Heart right ventricle (tissue), 16 donors: Measurements from ENCODE around the gene SRPK1. TPM values are rescaled to one million over a fixed set of nuclear protein-coding genes. Genes with fewer than 3 reads are reported as not detected.

Experiments used
- ATAC-seq, 8 donors: fragments of 200-7000 bp; cut with Tn5 transposase; one replicate each; pipeline ENCODE4 v1.9.1; 2020; ENCODE audit warnings: mild to moderate bottlenecking in 8 of 8, moderate library complexity in 8 of 8, moderate number of reproducible peaks in 1 of 8
- DNase-seq, 2 donors: peaks; one replicate each; pipeline ENCODE4 v3.0.0-alpha.2; 2020
- H3K27ac ChIP-seq, 10 donors: fragments of 200-600 bp; sonication (generic) in 2 of 10; one replicate each; pipeline versions ENCODE4 v1.5.0 to v1.8.0; 2020 to 2022; ENCODE audit warnings: mild to moderate bottlenecking in 3 of 10
- H3K27me3 ChIP-seq, 7 donors: fragments of 200-600 bp; one replicate each; pipeline ENCODE4 v1.8.0; 2021 to 2022; ENCODE audit warnings: mild to moderate bottlenecking in 2 of 7
- H3K36me3 ChIP-seq, 9 donors: fragments of 200-600 bp; sonication (generic) in 1 of 9; one replicate each; pipeline versions ENCODE4 v1.5.0 to v1.8.0; 2020 to 2022; ENCODE audit warnings: mild to moderate bottlenecking in 2 of 9
- H3K4me1 ChIP-seq, 9 donors: fragments of 200-600 bp; sonication (generic) in 1 of 9; one replicate each; pipeline versions ENCODE4 v1.5.0 to v1.8.0; 2020 to 2022; ENCODE audit warnings: mild to moderate bottlenecking in 4 of 9
- H3K4me3 ChIP-seq, 10 donors: fragments of 200-600 bp; sonication (generic) in 2 of 10; one replicate each; pipeline versions ENCODE4 v1.5.0 to v1.8.0; 2020 to 2022; ENCODE audit warnings: mild to moderate bottlenecking in 7 of 10, moderate library complexity in 2 of 10
- H3K9me3 ChIP-seq, 11 donors: fragments of 200-600 bp in 10 of 11; sonication (generic) in 2 of 11; one replicate each; pipeline versions ENCODE4 v1.5.0 to v1.8.0; 2013 to 2022; ENCODE audit warnings: mild to moderate bottlenecking in 2 of 11, control low read depth in 1 of 11, moderate library complexity in 1 of 11
- CTCF ChIP-seq, 9 donors: fragments of 200-600 bp; sonication (generic) in 2 of 9; IDR thresholded peaks; one replicate each; pipeline versions ENCODE4 v1.5.0 to v1.8.0; 2021 to 2022; ENCODE audit warnings: antibody characterized with exemption in 9 of 9, mild to moderate bottlenecking in 5 of 9, moderate library complexity in 1 of 9
- WGBS, 2 donors: extraction: QIAGEN DNeasy Blood & Tissue Kit; methylation state at CpG; one replicate each; pipeline ENCODE4 v1.1.7; 2013; ENCODE audit warnings: inconsistent platforms in 1 of 2; 5-methylcytosine and 5-hydroxymethylcytosine counted together
- intact Hi-C, 10 donors: fragments of 100-400 bp; cut with DNase I; formaldehyde crosslinking; loops; one replicate each; pipeline versions ENCODE4 v1.11.1 to v1.14.2; 2022
- polyA plus RNA-seq, 2 donors: library from polyadenylated mRNA; stranded (reverse); fragments of 200-250 nt; gene quantifications; one replicate each; pipeline ENCODE4 v1.2.3, GENCODE V29; 2013
- total RNA-seq, 10 donors: library from RNA; stranded (reverse); fragmentation: NEBNext Ultra II Directional in 3 of 10; extraction: Animal tissue kit (Norgen Biotek cat#: 25700) in 3 of 10; gene quantifications; one replicate each; pipeline versions ENCODE4 v1.2.1 to v1.2.4, GENCODE V29; 2021 to 2023
- donor health status: Arrhythmogenic right ventricular cardiomyopathy.
- donor health status: ischemic (EF 13 %, LVEDD 7.1; RV severe dilation, severe dysfunction).
- donor health status: healthy with polysubstance abuse.
- donor health status: DM: no; HTN: yes; CAD: no.
- donor health status: DM: no; HTN: no; CAD: no.
- donor health status: ischemic (EF 25% LVEDD 6.9; RV normal size, moderate dysfunction).
- donor health status: ischemic (EF 25% LVEDD 5.7; RV mildly dilated, moderate dysfunction).
- donor health status: healthy.
- donor health status: DM: yes; HTN: yes; CAD: no.
- donor health status: Ischemic cardiomyopathy.
- donor health status: ischemic (EF 35%, LVEDD 5.7; RV mildly dilated, moderate dysfunction).
- donor health status: nonischemic (EF 11% LVEDD 7.7; RV severe dilation, severe dysfunction).
- donor health status: DM: yes; HTN: yes; CAD: no.
- donor health status: PGD.
- donor health status: ischemic (EF 29% LVEDD 5.4; RV normal size, mild dysfunction).
- donor health status: nonischemic (EF 23%, LVEDD 6.1; RV moderate dilation, normal function).

The SRPK1 gene
- total and polyA plus RNA-seq, 12 donors, result 6.0 to 25.6 (median 17.4) TPM

GRCh38 chr6:35824552-35825192 is 96.2 kb downstream of the SRPK1 start:
- WGBS, 2 donors, result 84% methylated on average over 5 of the region's 5 CpGs
- Histone ChIP-seq H3K9me3 (no peaks in the 10 kb centered on the region), H3K36me3 (no peaks in the 10 kb centered on the region), H3K4me1 (no peaks in the 10 kb centered on the region), H3K27me3 (peaks cover 0 to 8% (median 0%) of the 10 kb centered on the region in 7 donors), H3K27ac (no peak overlapping the region), H3K4me3 (no peak overlapping the region)
- ATAC-seq (no peak), DNase-seq (no peak)
- no peak for TF ChIP-seq CTCF (IDR thresholded peaks at IDR 0.05)
- intact Hi-C loops, result no loop called here

GRCh38 chr6:35823601-35824000 is 97.3 kb downstream of the SRPK1 start:
- peaks cover 0 to 8% (median 0%) of the 10 kb centered on the region in 7 donors for H3K27me3 ChIP-seq
- H3K4me1 ChIP-seq, result no peaks in the 10 kb centered on the region
- no peak for TF ChIP-seq CTCF (IDR thresholded peaks at IDR 0.05)
- H3K27ac ChIP-seq, result no peak overlapping the region
- H3K4me3 ChIP-seq, result no peak overlapping the region
- WGBS, 2 donors, result 82 to 95% methylated on average over 2 of the region's 2 CpGs
- DNase-seq (no peak), ATAC-seq (no peak)
- H3K36me3 ChIP-seq, result no peaks in the 10 kb centered on the region
- no peaks in the 10 kb centered on the region for H3K9me3 ChIP-seq
- intact Hi-C loops, result no loop called here

- intact Hi-C loops, result no loop called here
- H3K9me3 ChIP-seq, result peaks cover 0 to 19% (median 14%) of the 10 kb centered on the region in 11 donors
- ATAC-seq (no peak), DNase-seq (no peak)
- H3K27me3 ChIP-seq, result peaks cover 0 to 3% (median 0%) of the 10 kb centered on the region in 7 donors
- H3K4me3 ChIP-seq, result no peak overlapping the region
- no peaks in the 10 kb centered on the region for H3K4me1 ChIP-seq
- H3K27ac ChIP-seq, result no peak overlapping the region
- TF ChIP-seq CTCF (IDR thresholded peaks at IDR 0.05), result no peak
- H3K36me3 ChIP-seq, result no peaks in the 10 kb centered on the region
Measured at GRCh38 chr6:35817515-35817914, 103.4 kb downstream of the SRPK1 start.

- ATAC-seq (no peak), DNase-seq (no peak)
- H3K4me3 ChIP-seq, result no peak overlapping the region
- H3K9me3 ChIP-seq, result peaks cover 0 to 5% (median 2%) of the 10 kb centered on the region in 11 donors
- 67 to 70% methylated on average over 6 of the region's 6 CpGs for WGBS, 2 donors
- intact Hi-C loops, result no loop called here
- H3K27ac ChIP-seq, result no peak overlapping the region
- TF ChIP-seq CTCF (IDR thresholded peaks at IDR 0.05), result no peak
- peaks cover 0 to 8% (median 0%) of the 10 kb centered on the region in 9 donors for H3K4me1 ChIP-seq
- H3K27me3 ChIP-seq, result peaks cover 0 to 34% (median 5%) of the 10 kb centered on the region in 7 donors
- no peaks in the 10 kb centered on the region for H3K36me3 ChIP-seq
Measured at GRCh38 chr6:35811699-35811995, 109.3 kb downstream of the SRPK1 start.
